ENCODE measurements around the gene PPHLN1.

- TF ChIP-seq, protein P1, sequence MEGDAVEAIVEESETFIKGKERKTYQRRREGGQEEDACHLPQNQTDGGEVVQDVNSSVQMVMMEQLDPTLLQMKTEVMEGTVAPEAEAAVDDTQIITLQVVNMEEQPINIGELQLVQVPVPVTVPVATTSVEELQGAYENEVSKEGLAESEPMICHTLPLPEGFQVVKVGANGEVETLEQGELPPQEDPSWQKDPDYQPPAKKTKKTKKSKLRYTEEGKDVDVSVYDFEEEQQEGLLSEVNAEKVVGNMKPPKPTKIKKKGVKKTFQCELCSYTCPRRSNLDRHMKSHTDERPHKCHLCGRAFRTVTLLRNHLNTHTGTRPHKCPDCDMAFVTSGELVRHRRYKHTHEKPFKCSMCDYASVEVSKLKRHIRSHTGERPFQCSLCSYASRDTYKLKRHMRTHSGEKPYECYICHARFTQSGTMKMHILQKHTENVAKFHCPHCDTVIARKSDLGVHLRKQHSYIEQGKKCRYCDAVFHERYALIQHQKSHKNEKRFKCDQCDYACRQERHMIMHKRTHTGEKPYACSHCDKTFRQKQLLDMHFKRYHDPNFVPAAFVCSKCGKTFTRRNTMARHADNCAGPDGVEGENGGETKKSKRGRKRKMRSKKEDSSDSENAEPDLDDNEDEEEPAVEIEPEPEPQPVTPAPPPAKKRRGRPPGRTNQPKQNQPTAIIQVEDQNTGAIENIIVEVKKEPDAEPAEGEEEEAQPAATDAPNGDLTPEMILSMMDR (IDR thresholded peaks at IDR 0.05): no peak
- TF ChIP-seq POLR2AphosphoS5 (IDR thresholded peaks at IDR 0.05) (peak in 1 of 3 donors; percentile 70), EP300 (IDR thresholded peaks at IDR 0.05) (no peak)
Observed at GRCh38 chr12:42325653-42326474, at the start of gene PPHLN1, which contains the start of gene ZCRB1.
